GM10847 (cell line): ENCODE data around the gene CCND1.

Experiments used
- POLR2A ChIP-seq: IDR thresholded peaks from 2 replicates; pipeline ENCODE4 v1.6.1; 2011; ENCODE audit not compliant: insufficient read length; ENCODE audit errors: extremely low read depth

The CCND1 gene

DNA sequence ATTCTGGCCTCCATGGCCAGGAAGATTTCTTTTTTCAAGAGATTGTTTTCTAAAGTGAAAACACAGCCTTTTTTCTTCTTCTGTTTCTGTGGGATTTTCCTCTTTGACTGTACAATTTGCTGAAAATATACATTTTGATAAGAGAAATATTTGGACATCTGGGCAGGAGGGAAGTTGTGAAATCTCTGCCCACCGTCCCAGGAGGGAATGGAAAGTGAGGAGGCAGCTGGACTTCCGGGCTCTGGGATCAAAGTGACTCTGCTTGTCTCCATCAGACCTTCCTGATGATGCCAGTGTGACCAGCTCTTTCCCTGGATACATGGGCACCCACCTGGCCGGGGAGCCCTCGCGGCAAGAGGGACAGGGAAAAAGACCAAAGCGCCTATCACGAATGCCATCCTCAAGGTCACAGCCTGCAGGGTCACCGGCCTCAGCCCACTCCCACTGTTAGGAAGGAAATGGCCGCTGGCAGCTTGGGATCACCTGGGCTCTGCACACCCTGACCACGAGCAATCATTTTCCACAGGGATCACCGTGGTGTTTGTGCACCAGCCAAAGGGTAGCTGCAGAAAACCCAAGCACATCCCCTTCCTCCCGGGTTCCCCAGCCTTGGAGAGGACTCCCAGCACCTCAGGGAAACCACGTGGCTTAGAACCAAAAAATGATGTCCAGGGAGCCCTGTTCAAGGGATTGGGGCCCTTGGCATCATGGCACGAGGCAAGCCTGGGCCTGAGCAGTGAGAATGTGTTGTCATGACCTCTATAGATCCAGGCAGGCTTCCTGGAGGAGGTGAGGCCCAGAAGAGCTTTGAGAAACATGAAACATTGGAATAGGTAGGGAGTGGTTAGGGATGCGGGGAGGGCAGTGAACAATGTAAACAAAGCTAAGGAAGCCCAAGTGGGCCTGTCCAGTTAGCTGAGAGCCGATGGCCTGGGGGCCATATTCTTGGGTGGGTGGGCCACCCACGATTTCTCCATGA lies 29.1 kb upstream of the CCND1 start:
- TF ChIP-seq POLR2A: no peak

DNA sequence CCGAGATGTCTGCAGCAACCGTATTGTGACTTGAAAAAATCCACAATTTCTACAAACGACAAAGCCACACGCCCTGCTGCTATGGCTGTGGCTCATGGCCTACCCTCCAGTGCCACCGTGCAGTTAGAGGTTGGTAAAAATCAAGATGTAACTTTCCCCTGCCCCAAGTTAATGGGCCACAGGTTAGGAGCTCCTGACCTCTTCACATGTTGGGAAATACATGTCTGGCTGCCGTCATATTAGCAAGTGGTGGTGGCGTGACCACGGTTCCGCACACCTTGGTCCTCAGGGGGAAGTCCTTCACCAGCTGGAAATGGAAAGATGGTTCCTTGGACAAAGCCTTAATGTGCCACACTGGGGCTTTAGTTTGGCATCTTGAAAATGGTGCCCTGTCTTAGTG lies 27.4 kb upstream of the CCND1 start:
- no peak for TF ChIP-seq POLR2A

DNA sequence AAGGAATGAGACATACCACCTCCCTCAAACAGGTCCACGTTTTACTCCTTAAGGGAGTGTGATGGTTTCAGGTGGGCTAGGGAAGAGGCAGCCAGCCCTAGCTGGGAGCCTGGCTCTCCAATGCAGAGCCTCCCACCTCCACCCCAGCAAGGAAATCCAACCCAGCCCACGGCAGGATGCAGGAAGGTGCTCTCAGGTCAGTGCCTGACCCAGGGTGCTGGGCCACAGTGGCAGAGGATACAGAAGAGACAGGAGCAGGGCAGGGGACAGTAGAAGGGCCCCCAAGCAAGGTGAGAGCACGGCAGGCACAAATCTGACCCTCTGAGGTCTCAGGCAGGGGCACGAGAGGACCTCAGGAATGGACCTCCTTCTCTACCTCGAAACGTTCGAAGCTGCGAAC lies 26.9 kb upstream of the CCND1 start:
- TF ChIP-seq POLR2A: no peak

DNA sequence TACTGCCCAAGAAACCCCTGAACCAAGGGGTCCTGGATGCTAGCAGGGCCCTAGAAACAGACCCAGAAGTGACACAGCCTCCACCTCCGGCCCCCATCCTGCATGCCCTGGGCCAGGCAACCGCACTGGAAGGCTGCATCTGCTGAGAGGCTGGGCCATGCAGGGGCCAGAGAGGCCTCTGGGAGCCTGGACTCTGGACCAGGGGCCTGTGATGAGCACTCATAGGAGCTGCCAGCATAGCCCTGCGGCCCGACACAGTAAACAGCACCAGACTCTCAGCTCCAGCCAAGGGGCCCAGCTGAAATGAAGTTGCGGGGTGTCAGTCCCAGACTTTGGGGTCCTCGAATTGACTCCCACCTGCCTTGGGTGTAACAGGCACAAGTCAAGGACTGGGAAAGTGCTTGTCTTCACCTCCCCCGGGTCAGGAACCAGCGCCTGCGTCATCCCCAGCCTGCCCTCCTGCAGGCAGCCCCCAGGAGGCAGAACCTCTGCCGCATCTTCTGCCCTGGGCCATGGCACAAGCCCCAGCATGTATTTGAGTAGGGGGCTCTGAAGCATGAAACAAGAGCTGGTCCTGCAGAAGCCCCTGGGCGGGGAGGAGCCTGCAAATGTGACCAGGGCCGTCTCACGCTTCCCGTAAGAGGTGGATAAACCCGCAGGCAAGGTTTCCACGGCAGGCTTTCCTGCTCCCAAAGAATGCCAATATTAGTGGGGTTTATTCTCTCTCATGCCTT lies 25.2 kb upstream of the CCND1 start:
- no peak for TF ChIP-seq POLR2A

DNA sequence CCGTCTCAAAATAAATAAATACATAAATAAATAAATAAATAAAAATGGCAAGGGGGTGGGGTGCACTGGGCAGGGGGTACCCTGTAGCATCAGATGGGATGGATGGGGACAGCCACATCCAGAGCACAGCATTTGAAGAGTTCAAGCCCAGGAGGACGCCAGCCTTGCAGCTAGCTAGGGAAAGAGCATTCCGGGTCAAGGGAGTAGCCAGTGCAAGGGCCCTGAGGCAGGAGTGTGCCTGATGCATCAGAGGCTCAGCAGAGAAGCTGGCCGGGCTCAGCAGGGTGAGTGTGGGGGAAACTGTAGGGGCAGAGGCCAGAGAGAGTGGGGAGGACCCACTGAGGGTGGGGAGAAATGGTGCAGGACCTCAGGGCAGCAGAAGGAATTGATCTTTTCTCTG lies 23.7 kb upstream of the CCND1 start:
- no peak for TF ChIP-seq POLR2A

- no peak for TF ChIP-seq POLR2A
These were observed 23.3 kb upstream of the CCND1 start for GRCh38 chr11:69617682-69618081.

DNA sequence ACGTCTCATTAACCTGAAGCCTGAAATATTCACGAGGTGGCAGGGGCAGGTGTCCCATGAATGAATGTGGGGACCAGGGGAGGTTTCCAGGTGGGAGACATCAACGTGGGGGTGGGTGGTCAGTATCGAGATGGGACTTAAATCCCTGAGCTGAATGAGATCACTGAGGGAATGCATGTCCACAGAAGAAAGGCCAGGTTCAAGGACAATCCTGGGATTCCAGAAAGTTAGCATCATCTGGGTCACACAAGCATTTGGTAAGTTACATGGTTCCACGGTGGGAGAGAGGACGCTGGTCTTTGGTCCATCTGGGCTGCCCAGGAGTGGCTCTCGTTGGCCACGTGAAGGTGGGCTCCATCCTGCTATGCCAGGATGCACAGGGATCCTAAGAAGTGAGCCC lies 22.7 kb upstream of the CCND1 start:
- TF ChIP-seq POLR2A: no peak

GRCh38 chr11:69620683-69621290 lies 20.2 kb upstream of the CCND1 start:
- TF ChIP-seq POLR2A: no peak

DNA sequence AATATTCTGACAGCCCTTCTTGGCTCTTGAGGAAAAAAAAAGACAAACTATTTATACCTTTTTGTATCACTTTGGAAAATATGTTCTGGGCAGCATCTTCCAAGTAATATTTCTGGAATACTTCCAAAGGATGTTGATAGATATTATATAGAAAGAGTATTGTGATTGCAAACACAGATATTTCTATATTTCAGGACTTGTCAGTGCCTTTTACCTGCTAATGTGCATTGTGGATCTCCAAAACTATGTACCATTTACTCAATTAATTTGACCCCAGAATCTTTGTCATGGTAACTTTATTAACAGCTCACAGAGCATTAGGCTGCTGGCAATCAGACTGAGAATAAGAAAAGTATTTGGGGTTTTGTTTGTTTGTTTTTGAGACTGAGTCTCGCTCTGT lies 16.7 kb upstream of the CCND1 start:
- no peak for TF ChIP-seq POLR2A

DNA sequence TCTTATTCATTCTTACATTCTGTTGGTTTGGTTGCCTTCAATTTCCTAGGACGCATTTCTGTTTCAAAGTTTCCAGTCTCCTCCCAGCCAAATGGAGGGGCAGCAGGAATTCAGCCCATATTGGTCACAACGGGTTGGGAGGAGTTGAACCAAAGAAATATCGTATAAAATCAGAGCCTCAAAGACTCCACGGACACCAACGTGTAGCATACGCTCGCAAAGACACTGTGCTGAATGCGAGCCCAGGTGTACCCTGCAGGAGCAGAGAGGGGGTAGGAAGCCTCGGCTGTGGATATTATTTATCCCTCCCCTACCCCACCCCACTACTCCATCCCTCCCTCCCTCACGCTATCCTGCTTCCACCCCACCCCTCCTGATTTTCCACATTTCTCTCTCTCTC lies 15.5 kb upstream of the CCND1 start:
- no peak for TF ChIP-seq POLR2A

DNA sequence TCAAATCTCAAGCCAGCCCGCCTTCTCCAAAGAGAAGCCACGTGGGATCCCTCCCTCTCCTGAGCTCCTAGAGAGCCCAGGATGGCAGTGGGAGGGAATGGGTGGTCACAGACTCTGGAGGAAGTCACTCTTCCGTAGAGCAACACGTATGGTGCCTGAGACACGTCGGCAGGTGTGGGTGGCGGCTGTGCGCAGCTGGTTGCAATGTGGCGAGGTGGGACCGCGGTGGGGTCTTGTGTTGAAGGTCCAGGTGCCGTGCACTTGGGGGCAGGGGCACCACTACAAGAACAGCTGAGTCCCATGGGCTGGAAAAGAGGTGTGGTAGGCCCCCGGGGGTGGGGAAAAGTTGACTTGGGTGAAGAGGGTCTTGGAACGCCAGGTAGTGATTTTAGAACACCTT lies 13.4 kb upstream of the CCND1 start:
- no peak for TF ChIP-seq POLR2A

GRCh38 chr11:69630017-69630416 lies 10.9 kb upstream of the CCND1 start:
- TF ChIP-seq POLR2A: no peak

DNA sequence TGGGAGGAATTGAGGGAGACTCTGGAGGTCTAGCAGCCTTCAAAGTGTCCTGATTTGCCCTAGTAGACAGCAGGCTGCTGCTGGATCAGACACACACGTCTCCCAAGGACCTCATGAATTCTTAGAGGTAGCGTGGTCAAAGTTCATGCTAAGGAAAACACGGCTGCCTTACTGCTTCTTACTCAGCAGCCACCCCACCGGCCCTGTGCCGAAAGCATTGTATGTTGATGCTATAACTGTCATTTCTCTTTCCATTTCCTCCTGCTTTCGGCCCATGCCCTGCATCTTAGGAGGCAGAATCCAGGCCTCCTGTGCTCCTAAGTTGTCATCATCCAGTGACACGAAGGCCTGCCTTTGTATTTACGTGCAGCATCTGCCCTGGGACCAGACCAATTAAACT lies 10.5 kb upstream of the CCND1 start:
- TF ChIP-seq POLR2A: no peak

DNA sequence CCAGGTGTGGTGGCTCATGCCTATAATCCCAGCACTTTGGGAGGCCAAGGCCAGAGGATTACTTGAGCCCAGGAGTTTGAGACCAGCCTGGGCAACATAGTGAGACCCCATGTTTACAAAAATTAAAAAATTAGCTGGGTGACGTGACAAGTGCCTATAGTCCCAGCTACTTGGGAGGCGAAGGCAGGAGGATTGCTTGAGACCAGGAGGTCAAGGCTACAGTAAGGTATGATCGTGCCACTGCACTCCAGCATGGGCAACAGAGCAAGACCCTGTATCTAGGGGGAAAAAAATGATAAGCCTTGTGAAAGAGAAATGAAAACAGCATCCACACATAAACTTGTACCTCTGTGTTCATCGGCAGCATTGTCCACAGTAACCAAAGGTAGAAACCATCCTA lies 8.1 kb upstream of the CCND1 start:
- TF ChIP-seq POLR2A: no peak

DNA sequence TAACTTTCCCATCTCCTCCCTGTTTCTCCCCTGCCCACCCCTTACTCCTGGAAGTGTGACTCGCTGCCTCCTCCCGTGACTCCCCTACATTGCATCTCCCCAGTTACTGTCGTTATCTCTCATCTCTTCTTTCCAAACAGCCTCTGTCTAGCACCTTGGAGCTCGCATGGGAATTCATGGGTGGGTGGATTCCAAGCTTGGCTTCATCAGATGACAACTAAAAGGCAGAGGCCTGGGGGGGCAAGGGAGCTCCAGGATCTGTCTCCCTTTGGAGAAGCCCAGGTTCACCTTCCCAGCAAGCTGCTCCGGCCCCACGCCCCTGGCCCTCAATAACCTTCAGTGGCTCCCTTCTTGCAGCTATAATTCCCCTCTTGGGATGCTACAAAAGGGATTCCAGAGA lies 6.9 kb upstream of the CCND1 start:
- TF ChIP-seq POLR2A: no peak

- no peak for TF ChIP-seq POLR2A
These were observed 6.4 kb upstream of the CCND1 start for GRCh38 chr11:69634590-69634989.

DNA sequence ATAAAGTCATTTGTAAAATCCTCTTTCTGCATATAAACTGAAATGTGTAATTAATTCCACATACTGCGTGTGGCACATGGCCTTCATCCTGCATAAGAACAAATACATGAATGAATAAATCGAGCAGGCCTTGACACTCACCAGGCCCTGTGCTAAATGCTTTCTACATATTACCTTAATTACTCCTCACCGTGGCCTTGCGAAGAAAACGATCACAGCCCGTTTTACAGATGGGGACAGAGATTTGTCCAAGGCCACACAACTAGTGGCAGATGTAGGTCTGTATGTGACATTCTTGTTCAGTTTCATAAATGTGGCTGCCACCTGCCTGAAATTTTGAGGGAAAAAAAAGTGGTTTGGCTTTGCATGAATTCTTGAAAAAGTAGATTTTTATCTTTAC lies 5.8 kb upstream of the CCND1 start:
- no peak for TF ChIP-seq POLR2A
